ENCODE results near the gene HOXB7.

- no peak for TF ChIP-seq DPF2 (IDR thresholded peaks at IDR 0.05)
- TF ChIP-seq POLR2A (IDR thresholded peaks at IDR 0.05; ENCODE audit: low read depth, low read length): no peak
- no peak for TF ChIP-seq JUND (IDR thresholded peaks at IDR 0.05; ENCODE audit: low read depth, low read length)
- TF ChIP-seq CTCF (IDR thresholded peaks at IDR 0.05 in 2 of 3, conservative IDR thresholded peaks at IDR 0.05 in 1 of 3; ENCODE audit: control insufficient read depth in 2 of 3, extremely low read depth in 1 of 3, insufficient read depth in 1 of 3, low read depth in 3 of 3, low read length in 3 of 3): peak; percentile 91 to 97 (median 94)
- no peak for TF ChIP-seq PAX8 (IDR thresholded peaks at IDR 0.05)
- TF ChIP-seq, protein P1, sequence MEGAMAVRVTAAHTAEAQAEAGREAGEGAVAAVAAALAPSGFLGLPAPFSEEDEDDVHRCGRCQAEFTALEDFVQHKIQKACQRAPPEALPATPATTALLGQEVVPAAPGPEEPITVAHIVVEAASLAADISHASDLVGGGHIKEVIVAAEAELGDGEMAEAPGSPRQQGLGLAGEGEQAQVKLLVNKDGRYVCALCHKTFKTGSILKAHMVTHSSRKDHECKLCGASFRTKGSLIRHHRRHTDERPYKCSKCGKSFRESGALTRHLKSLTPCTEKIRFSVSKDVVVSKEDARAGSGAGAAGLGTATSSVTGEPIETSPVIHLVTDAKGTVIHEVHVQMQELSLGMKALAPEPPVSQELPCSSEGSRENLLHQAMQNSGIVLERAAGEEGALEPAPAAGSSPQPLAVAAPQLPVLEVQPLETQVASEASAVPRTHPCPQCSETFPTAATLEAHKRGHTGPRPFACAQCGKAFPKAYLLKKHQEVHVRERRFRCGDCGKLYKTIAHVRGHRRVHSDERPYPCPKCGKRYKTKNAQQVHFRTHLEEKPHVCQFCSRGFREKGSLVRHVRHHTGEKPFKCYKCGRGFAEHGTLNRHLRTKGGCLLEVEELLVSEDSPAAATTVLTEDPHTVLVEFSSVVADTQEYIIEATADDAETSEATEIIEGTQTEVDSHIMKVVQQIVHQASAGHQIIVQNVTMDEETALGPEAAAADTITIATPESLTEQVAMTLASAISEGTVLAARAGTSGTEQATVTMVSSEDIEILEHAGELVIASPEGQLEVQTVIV (IDR thresholded peaks at IDR 0.05; ENCODE audit: borderline replicate concordance, partially characterized antibody): no peak
- no peak for TF ChIP-seq ZNF274 (IDR thresholded peaks at IDR 0.05; ENCODE audit: insufficient read depth, insufficient read length)
- no peak for TF ChIP-seq EP300 (IDR thresholded peaks at IDR 0.05; ENCODE audit: borderline replicate concordance in 1 of 2, control insufficient read depth in 1 of 2, low read depth in 2 of 2, low read length in 2 of 2)
- no peak for TF ChIP-seq HDGF (IDR thresholded peaks at IDR 0.05)
- 0 out of 2 replicates have a peak, but pooled peaks have one; percentile 11 for TF ChIP-seq CREB1 (IDR thresholded peaks at IDR 0.05; ENCODE audit: low read depth)
- no peak for TF ChIP-seq BCLAF1 (IDR thresholded peaks at IDR 0.05)
- no peak for TF ChIP-seq POLR2AphosphoS2 (IDR thresholded peaks at IDR 0.05; ENCODE audit: low read depth, low read length)
- TF ChIP-seq, protein P2, sequence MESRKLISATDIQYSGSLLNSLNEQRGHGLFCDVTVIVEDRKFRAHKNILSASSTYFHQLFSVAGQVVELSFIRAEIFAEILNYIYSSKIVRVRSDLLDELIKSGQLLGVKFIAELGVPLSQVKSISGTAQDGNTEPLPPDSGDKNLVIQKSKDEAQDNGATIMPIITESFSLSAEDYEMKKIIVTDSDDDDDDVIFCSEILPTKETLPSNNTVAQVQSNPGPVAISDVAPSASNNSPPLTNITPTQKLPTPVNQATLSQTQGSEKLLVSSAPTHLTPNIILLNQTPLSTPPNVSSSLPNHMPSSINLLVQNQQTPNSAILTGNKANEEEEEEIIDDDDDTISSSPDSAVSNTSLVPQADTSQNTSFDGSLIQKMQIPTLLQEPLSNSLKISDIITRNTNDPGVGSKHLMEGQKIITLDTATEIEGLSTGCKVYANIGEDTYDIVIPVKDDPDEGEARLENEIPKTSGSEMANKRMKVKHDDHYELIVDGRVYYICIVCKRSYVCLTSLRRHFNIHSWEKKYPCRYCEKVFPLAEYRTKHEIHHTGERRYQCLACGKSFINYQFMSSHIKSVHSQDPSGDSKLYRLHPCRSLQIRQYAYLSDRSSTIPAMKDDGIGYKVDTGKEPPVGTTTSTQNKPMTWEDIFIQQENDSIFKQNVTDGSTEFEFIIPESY (IDR thresholded peaks at IDR 0.05): no peak
- no peak for TF ChIP-seq POLR2AphosphoS5 (IDR thresholded peaks at IDR 0.05; ENCODE audit: low read length)
Observed at GRCh38 chr17:48593840-48594537, 16.8 kb downstream of the HOXB7 start.

All from GM12878 (cell line).